Measurements from ENCODE around the gene DDX41.
"Not testable (repeated sequence)": the region's sequence is repeated elsewhere in the genome, so short reads cannot be mapped to it uniquely, and the experiment has no call there.

The DDX41 gene

GRCh38 chr5:177537389-177538361 is 20.9 kb upstream of the DDX41 start:
- peaks cover 37 to 46% of the 10 kb centered on the region in 2 donors for H3K36me3 ChIP-seq (ENCODE audit: control insufficient read depth in 2 of 2, insufficient read depth in 2 of 2, low read length in 2 of 2)
- no peak overlapping the region for H3K27ac ChIP-seq (ENCODE audit: low read depth in 2 of 2, low read length in 2 of 2)
- no peak overlapping the region for H3K9ac ChIP-seq (ENCODE audit: low read depth in 1 of 2, low read length in 2 of 2)
- H3K4me3 ChIP-seq (ENCODE audit: low read length in 2 of 2), result no peak overlapping the region
- H3K9me3 ChIP-seq (ENCODE audit: control insufficient read depth in 2 of 2, low read length in 2 of 2), result no peaks in the 10 kb centered on the region
- no peaks in the 10 kb centered on the region for H3K27me3 ChIP-seq (ENCODE audit: control insufficient read depth in 2 of 2, insufficient read depth in 2 of 2, low read length in 2 of 2)
- peaks cover 7 to 11% of the 10 kb centered on the region in 2 donors for H3K4me1 ChIP-seq (ENCODE audit: control insufficient read depth in 2 of 2, insufficient read depth in 2 of 2, low read length in 2 of 2)

GRCh38 chr5:177536386-177536785 is 19.6 kb upstream of the DDX41 start:
- Histone ChIP-seq H3K4me3 (ENCODE audit: low read length in 2 of 2) (no peak overlapping the region), H3K9ac (ENCODE audit: low read depth in 1 of 2, low read length in 2 of 2) (no peak overlapping the region), H3K9me3 (ENCODE audit: control insufficient read depth in 2 of 2, low read length in 2 of 2) (no peaks in the 10 kb centered on the region), H3K27ac (ENCODE audit: low read depth in 2 of 2, low read length in 2 of 2) (no peak overlapping the region), H3K36me3 (ENCODE audit: control insufficient read depth in 2 of 2, insufficient read depth in 2 of 2, low read length in 2 of 2) (peaks cover 47 to 53% of the 10 kb centered on the region in 2 donors), H3K27me3 (ENCODE audit: control insufficient read depth in 2 of 2, insufficient read depth in 2 of 2, low read length in 2 of 2) (no peaks in the 10 kb centered on the region), H3K4me1 (ENCODE audit: control insufficient read depth in 2 of 2, insufficient read depth in 2 of 2, low read length in 2 of 2) (peaks cover 7 to 11% of the 10 kb centered on the region in 2 donors)

DNA sequence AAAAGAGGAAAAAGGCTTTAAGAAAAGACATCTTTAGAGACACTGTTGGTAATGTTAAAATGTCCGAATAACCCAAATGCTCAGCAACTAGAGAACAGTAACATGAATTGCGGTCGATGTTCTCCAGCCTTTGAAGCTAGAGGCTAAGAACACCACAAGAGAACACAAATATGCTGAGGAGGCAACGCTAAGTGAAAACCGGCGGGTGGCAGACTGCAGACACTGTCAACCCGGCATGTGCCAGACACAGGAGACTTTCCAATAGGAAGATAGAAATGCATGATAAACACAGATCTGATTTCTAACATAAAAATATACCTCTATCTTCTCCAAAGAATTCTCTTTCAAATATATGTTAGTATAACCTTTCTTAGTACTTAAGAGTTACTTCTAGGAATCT is 18.4 kb upstream of the DDX41 start:
- no peaks in the 10 kb centered on the region for H3K27me3 ChIP-seq (ENCODE audit: control insufficient read depth in 2 of 2, insufficient read depth in 2 of 2, low read length in 2 of 2)
- H3K9me3 ChIP-seq (ENCODE audit: control insufficient read depth in 2 of 2, low read length in 2 of 2), result no peaks in the 10 kb centered on the region
- peaks cover 58 to 62% of the 10 kb centered on the region in 2 donors for H3K36me3 ChIP-seq (ENCODE audit: control insufficient read depth in 2 of 2, insufficient read depth in 2 of 2, low read length in 2 of 2)
- H3K4me1 ChIP-seq (ENCODE audit: control insufficient read depth in 2 of 2, insufficient read depth in 2 of 2, low read length in 2 of 2), result peaks cover 7 to 11% of the 10 kb centered on the region in 2 donors
- H3K9ac ChIP-seq (ENCODE audit: low read depth in 1 of 2, low read length in 2 of 2), result no peak overlapping the region
- no peak overlapping the region for H3K4me3 ChIP-seq (ENCODE audit: low read length in 2 of 2)
- no peak overlapping the region for H3K27ac ChIP-seq (ENCODE audit: low read depth in 2 of 2, low read length in 2 of 2)

- H3K4me3 ChIP-seq (ENCODE audit: low read length in 2 of 2); H3K9me3 ChIP-seq (ENCODE audit: control insufficient read depth in 2 of 2, low read length in 2 of 2); H3K27ac ChIP-seq (ENCODE audit: low read depth in 2 of 2, low read length in 2 of 2); H3K9ac ChIP-seq (ENCODE audit: low read depth in 1 of 2, low read length in 2 of 2); H3K27me3 ChIP-seq (ENCODE audit: control insufficient read depth in 2 of 2, insufficient read depth in 2 of 2, low read length in 2 of 2): not testable (repeated sequence)
- H3K4me1 ChIP-seq (ENCODE audit: control insufficient read depth in 2 of 2, insufficient read depth in 2 of 2, low read length in 2 of 2), result peaks cover 7 to 11% of the 10 kb centered on the region in 2 donors
- peaks cover 65 to 68% of the 10 kb centered on the region in 2 donors for H3K36me3 ChIP-seq (ENCODE audit: control insufficient read depth in 2 of 2, insufficient read depth in 2 of 2, low read length in 2 of 2)
Observed at GRCh38 chr5:177534433-177534832, 17.7 kb upstream of the DDX41 start.

DNA sequence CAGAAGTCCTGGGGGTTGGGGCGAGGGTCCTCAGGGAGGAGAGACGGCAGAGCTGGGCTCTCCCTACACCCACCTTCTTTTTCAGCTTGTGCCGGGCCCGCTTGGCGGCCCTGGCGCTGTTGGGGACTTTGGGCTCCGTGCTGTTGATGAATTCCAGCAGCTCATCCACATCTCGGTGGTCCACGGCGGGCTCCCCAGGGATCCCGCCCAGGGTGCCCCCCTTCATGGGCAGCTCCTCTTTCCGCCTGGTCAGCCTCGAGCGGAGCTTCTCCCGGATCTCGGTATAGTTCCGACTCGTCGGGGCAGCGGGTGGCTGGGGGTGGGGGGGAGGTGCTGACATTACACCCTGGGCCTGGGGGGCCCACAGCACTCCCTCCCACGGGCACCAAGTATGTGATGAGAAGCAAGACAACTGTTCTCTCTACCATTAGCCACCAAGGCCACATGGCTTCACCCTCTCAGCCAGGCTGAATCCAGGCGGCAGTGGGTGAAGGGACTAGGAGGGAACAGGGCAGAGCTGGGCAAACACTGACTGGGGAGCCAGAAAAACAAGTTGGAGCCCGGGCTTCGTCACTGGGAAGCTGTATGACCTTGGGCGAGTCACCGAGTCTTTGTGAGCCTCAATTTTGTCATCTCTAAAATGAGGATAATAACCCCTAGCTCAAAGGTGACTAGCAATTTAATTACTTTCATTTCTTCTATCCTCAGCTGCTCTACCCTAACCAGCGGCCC is 14.6 kb upstream of the DDX41 start:
- Histone ChIP-seq H3K36me3 (ENCODE audit: control insufficient read depth in 2 of 2, insufficient read depth in 2 of 2, low read length in 2 of 2) (peaks cover 68 to 70% of the 10 kb centered on the region in 2 donors), H3K4me1 (ENCODE audit: control insufficient read depth in 2 of 2, insufficient read depth in 2 of 2, low read length in 2 of 2) (no peaks in the 10 kb centered on the region), H3K4me3 (ENCODE audit: low read length in 2 of 2) (no peak overlapping the region), H3K9me3 (ENCODE audit: control insufficient read depth in 2 of 2, low read length in 2 of 2) (no peaks in the 10 kb centered on the region), H3K27ac (ENCODE audit: low read depth in 2 of 2, low read length in 2 of 2) (no peak overlapping the region), H3K27me3 (ENCODE audit: control insufficient read depth in 2 of 2, insufficient read depth in 2 of 2, low read length in 2 of 2) (no peaks in the 10 kb centered on the region), H3K9ac (ENCODE audit: low read depth in 1 of 2, low read length in 2 of 2) (no peak overlapping the region)

- no peaks in the 10 kb centered on the region for H3K9me3 ChIP-seq (ENCODE audit: control insufficient read depth in 2 of 2, low read length in 2 of 2)
- H3K4me1 ChIP-seq (ENCODE audit: control insufficient read depth in 2 of 2, insufficient read depth in 2 of 2, low read length in 2 of 2), result no peaks in the 10 kb centered on the region
- no peaks in the 10 kb centered on the region for H3K27me3 ChIP-seq (ENCODE audit: control insufficient read depth in 2 of 2, insufficient read depth in 2 of 2, low read length in 2 of 2)
- H3K4me3 ChIP-seq (ENCODE audit: low read length in 2 of 2), result no peak overlapping the region
- H3K27ac ChIP-seq (ENCODE audit: low read depth in 2 of 2, low read length in 2 of 2), result no peak overlapping the region
- H3K36me3 ChIP-seq (ENCODE audit: control insufficient read depth in 2 of 2, insufficient read depth in 2 of 2, low read length in 2 of 2), result peaks cover 67 to 73% of the 10 kb centered on the region in 2 donors
- H3K9ac ChIP-seq (ENCODE audit: low read depth in 1 of 2, low read length in 2 of 2), result no peak overlapping the region
Observed at GRCh38 chr5:177530638-177531037, 13.9 kb upstream of the DDX41 start.

DNA sequence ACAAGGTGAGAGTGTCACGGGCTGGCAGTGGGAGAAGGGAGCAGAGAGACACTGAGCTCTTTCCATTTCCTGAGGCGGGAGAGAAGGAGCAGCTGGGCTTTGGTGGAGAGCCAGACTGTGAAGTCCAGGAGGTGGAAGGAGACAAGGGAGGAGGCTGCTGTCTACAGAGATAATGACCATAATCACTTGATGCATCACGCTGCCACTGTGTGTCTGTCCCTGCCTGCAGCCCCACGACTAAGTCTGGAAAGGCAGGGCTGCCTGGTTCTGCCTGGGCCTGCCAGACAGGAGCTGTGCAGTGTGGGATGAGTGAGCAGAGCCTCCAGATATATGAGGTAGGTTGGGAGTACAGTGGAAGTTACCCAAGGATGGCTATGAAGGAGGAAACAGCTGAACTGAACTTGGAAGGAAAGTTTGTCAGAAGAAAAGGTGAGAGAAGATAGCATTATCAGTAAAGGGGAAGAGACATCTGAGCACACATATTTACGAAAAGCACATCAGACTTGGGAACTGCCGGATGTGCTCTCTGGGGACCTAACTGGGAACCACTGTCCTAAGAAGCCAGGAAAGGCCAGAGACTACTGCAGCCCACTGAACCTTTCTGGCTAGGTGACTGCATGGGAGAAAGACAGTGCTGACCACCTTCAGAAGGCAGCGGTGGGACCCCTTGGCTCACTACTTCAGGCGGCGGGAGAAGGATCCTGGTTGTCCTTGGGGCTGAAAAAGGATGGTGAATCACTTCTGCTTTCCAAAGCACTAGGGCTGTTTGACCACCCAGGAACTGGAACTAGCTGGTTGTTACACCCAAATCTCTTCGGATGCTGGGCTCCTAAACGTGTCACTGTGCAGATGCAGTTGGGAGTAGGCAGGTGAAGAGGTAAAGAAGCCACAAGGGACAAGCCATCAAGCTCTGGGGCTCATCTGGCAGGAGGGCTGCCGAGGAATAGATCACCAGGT is 12.8 kb upstream of the DDX41 start:
- Histone ChIP-seq H3K27ac (ENCODE audit: low read depth in 2 of 2, low read length in 2 of 2) (no peak overlapping the region), H3K36me3 (ENCODE audit: control insufficient read depth in 2 of 2, insufficient read depth in 2 of 2, low read length in 2 of 2) (peaks cover 73 to 81% of the 10 kb centered on the region in 2 donors), H3K9me3 (ENCODE audit: control insufficient read depth in 2 of 2, low read length in 2 of 2) (no peaks in the 10 kb centered on the region), H3K4me1 (ENCODE audit: control insufficient read depth in 2 of 2, insufficient read depth in 2 of 2, low read length in 2 of 2) (no peaks in the 10 kb centered on the region), H3K4me3 (ENCODE audit: low read length in 2 of 2) (no peak overlapping the region), H3K27me3 (ENCODE audit: control insufficient read depth in 2 of 2, insufficient read depth in 2 of 2, low read length in 2 of 2) (no peaks in the 10 kb centered on the region), H3K9ac (ENCODE audit: low read depth in 1 of 2, low read length in 2 of 2) (no peak overlapping the region)

DNA sequence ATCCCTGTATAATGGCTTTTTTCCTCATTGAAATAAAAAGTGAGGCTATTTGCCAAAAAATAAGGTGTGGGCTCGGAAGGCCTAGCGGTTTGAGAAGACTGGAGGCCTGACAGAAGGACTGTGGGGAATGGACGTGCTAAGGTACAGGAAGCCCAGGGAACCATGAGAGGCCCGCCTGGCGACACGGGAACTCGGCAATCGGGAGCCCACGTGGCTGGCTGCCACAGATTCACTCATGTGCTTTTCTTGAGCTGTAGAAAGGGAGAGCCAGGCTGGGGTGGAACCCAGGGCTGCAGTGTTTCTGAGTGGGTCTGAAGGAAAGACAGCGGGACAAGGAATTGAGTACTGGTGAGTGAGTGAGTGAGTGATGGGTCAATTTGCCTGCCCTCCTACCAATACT is 11.9 kb upstream of the DDX41 start:
- no peaks in the 10 kb centered on the region for H3K4me1 ChIP-seq (ENCODE audit: control insufficient read depth in 2 of 2, insufficient read depth in 2 of 2, low read length in 2 of 2)
- no peaks in the 10 kb centered on the region for H3K9me3 ChIP-seq (ENCODE audit: control insufficient read depth in 2 of 2, low read length in 2 of 2)
- no peak overlapping the region for H3K4me3 ChIP-seq (ENCODE audit: low read length in 2 of 2)
- H3K36me3 ChIP-seq (ENCODE audit: control insufficient read depth in 2 of 2, insufficient read depth in 2 of 2, low read length in 2 of 2), result peaks cover 75 to 85% of the 10 kb centered on the region in 2 donors
- no peaks in the 10 kb centered on the region for H3K27me3 ChIP-seq (ENCODE audit: control insufficient read depth in 2 of 2, insufficient read depth in 2 of 2, low read length in 2 of 2)
- H3K9ac ChIP-seq (ENCODE audit: low read depth in 1 of 2, low read length in 2 of 2), result no peak overlapping the region
- no peak overlapping the region for H3K27ac ChIP-seq (ENCODE audit: low read depth in 2 of 2, low read length in 2 of 2)

GRCh38 chr5:177527595-177527994 is 10.8 kb upstream of the DDX41 start:
- no peaks in the 10 kb centered on the region for H3K4me1 ChIP-seq (ENCODE audit: control insufficient read depth in 2 of 2, insufficient read depth in 2 of 2, low read length in 2 of 2)
- H3K36me3 ChIP-seq (ENCODE audit: control insufficient read depth in 2 of 2, insufficient read depth in 2 of 2, low read length in 2 of 2), result peaks cover 71 to 86% of the 10 kb centered on the region in 2 donors
- H3K27me3 ChIP-seq (ENCODE audit: control insufficient read depth in 2 of 2, insufficient read depth in 2 of 2, low read length in 2 of 2), result no peaks in the 10 kb centered on the region
- H3K9ac ChIP-seq (ENCODE audit: low read depth in 1 of 2, low read length in 2 of 2), result no peak overlapping the region
- H3K4me3 ChIP-seq (ENCODE audit: low read length in 2 of 2), result no peak overlapping the region
- no peak overlapping the region for H3K27ac ChIP-seq (ENCODE audit: low read depth in 2 of 2, low read length in 2 of 2)
- no peaks in the 10 kb centered on the region for H3K9me3 ChIP-seq (ENCODE audit: control insufficient read depth in 2 of 2, low read length in 2 of 2)

Measured in mucosa of rectum (tissue), 2 donors.